SJCRH30 (cell line): ENCODE results near the gene CORO2A. TPM values are rescaled to one million over a fixed set of nuclear protein-coding genes. Genes with fewer than 3 reads are reported as not detected.
A peak's percentile ranks its signal among the peaks of the same experiment; 100 is the strongest.

Source experiments
- DNase-seq, 2 experiments: peaks; one replicate each; pipeline ENCODE4 v3.0.0-alpha.2; 2015 to 2020
- H3K27ac ChIP-seq: fragments of 250-450 bp; sonication (Bioruptor Pico); 2 replicates; pipeline ENCODE4 v1.5.1; 2020; ENCODE audit warnings: mild to moderate bottlenecking, moderate library complexity
- H3K27me3 ChIP-seq: fragments of 250-450 bp; sonication (Bioruptor Pico); 2 replicates; pipeline ENCODE4 v1.5.1; 2020; ENCODE audit warnings: mild to moderate bottlenecking, moderate library complexity
- H3K36me3 ChIP-seq: fragments of 250-450 bp; sonication (Bioruptor Pico); 2 replicates; pipeline ENCODE4 v1.5.1; 2020; ENCODE audit warnings: mild to moderate bottlenecking, moderate library complexity
- H3K4me1 ChIP-seq: fragments of 250-450 bp; sonication (Bioruptor Pico); 2 replicates; pipeline ENCODE4 v1.5.1; 2020; ENCODE audit warnings: mild to moderate bottlenecking, moderate library complexity
- H3K4me3 ChIP-seq: fragments of 250-450 bp; sonication (Bioruptor Pico); 2 replicates; pipeline ENCODE4 v1.5.1; 2020; ENCODE audit warnings: mild to moderate bottlenecking, moderate library complexity
- H3K9me3 ChIP-seq: fragments of 250-450 bp; sonication (Bioruptor Pico); replicated peaks from 2 replicates; pipeline ENCODE4 v1.5.1; 2020; ENCODE audit warnings: mild to moderate bottlenecking, moderate library complexity
- total RNA-seq: library from RNA; depleted of rRNA; stranded (reverse); fragments of >200 nt; shearing (Covaris generic); gene quantifications from 2 replicates; pipeline ENCODE4 v1.2.3, GENCODE V29; 2014

CORO2A gene
- total RNA-seq, 1 experiment from 2014 or later, result 0.55 TPM

GRCh38 chr9:98228392-98229089, 36.1 kb upstream of the CORO2A start:
- Histone ChIP-seq H3K36me3 (no peaks in the 10 kb centered on the region; the same call in 1 of the 2 replicates), H3K9me3 (no peaks in the 10 kb centered on the region), H3K4me3 (no peak overlapping the region), H3K27me3 (no peaks in the 10 kb centered on the region), H3K4me1 (peaks cover 35% of the 10 kb centered on the region), H3K27ac (no peak overlapping the region)
- no peak for DNase-seq

- Histone ChIP-seq H3K4me3 (no peak overlapping the region), H3K4me1 (peaks cover 39% of the 10 kb centered on the region), H3K36me3 (no peaks in the 10 kb centered on the region; the same call in 1 of the 2 replicates), H3K9me3 (no peaks in the 10 kb centered on the region), H3K27me3 (no peaks in the 10 kb centered on the region), H3K27ac (no peak overlapping the region)
- DNase-seq, result no peak
These were observed 35.4 kb upstream of the CORO2A start for GRCh38 chr9:98227883-98228282.

GRCh38 chr9:98226957-98227356, 34.5 kb upstream of the CORO2A start:
- H3K9me3 ChIP-seq, result no peaks in the 10 kb centered on the region
- H3K27ac ChIP-seq, result peak overlapping the region; percentile 47
- DNase-seq, result peak; percentile 83 to 87
- no peaks in the 10 kb centered on the region; the same call in 1 of the 2 replicates for H3K36me3 ChIP-seq
- H3K4me1 ChIP-seq, result peaks cover 43% of the 10 kb centered on the region
- H3K27me3 ChIP-seq, result no peaks in the 10 kb centered on the region
- H3K4me3 ChIP-seq, result no peak overlapping the region

- Histone ChIP-seq H3K4me1 (peaks cover 47% of the 10 kb centered on the region), H3K4me3 (no peak overlapping the region), H3K9me3 (no peaks in the 10 kb centered on the region), H3K36me3 (no peaks in the 10 kb centered on the region; the same call in 1 of the 2 replicates), H3K27ac (peak overlapping the region; percentile 47), H3K27me3 (no peaks in the 10 kb centered on the region)
- no peak for DNase-seq
These were observed 34.1 kb upstream of the CORO2A start for GRCh38 chr9:98226516-98226915.

GRCh38 chr9:98225015-98225442, 32.6 kb upstream of the CORO2A start:
- no peak for DNase-seq
- no peaks in the 10 kb centered on the region for H3K9me3 ChIP-seq
- H3K27ac ChIP-seq, result no peak overlapping the region
- H3K4me1 ChIP-seq, result peaks cover 47% of the 10 kb centered on the region
- H3K27me3 ChIP-seq, result no peaks in the 10 kb centered on the region
- H3K4me3 ChIP-seq, result no peak overlapping the region
- H3K36me3 ChIP-seq, result no peaks in the 10 kb centered on the region; the same call in 1 of the 2 replicates

DNA sequence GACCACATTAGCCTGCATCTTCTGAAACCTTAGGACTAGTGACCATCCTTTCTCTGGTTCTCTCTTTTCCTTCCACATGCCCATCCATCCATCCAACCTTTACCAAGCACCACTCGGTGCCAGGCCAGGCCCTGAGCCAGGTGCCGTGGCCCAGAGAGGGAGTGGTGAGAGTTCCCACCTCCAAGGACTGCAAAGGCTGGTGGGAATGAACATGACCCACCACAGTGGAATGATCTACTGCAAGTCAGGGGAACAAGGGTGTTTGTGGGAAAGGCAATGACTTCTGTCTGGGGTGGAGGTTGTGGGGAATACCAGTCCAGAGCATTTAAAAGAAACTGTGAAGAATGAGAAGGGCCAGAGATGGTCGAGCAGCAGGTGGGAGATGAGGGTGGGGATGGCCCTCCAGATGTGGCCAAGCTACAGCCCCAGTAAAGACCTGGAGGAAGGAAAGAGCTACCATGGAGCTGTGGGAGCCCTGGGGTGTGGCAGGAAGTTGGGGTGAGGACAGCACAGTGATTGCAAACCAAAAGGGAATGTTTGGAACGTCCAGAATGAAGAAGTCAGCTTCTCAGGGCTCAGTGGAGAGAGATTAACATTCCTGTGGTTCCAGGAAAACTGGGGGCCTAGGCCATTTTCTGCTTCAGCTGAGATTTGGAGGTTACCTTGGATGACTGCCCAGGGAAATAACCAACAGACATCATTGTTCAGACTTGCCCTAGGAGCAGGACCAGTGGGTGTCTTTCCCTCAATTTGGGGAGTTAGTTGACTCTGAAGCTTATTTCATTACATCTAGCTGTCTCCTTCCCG, 30.7 kb upstream of the CORO2A start:
- peak; percentile 95 to 97 for DNase-seq
- Histone ChIP-seq H3K4me3 (no peak overlapping the region), H3K27me3 (no peaks in the 10 kb centered on the region), H3K9me3 (no peaks in the 10 kb centered on the region), H3K36me3 (no peaks in the 10 kb centered on the region; the same call in 1 of the 2 replicates), H3K27ac (peak overlapping the region; percentile 87), H3K4me1 (peaks cover 47% of the 10 kb centered on the region)

GRCh38 chr9:98220911-98221310, 28.5 kb upstream of the CORO2A start:
- H3K9me3 ChIP-seq, result no peaks in the 10 kb centered on the region
- no peak for DNase-seq

GRCh38 chr9:98219794-98220370, 27.4 kb upstream of the CORO2A start:
- H3K36me3 ChIP-seq, result no peaks in the 10 kb centered on the region
- no peak for DNase-seq
- no peak overlapping the region for H3K4me3 ChIP-seq
- H3K9me3 ChIP-seq, result no peaks in the 10 kb centered on the region
- H3K27ac ChIP-seq, result no peak overlapping the region
- no peaks in the 10 kb centered on the region for H3K27me3 ChIP-seq
- H3K4me1 ChIP-seq, result peaks cover 21% of the 10 kb centered on the region

More at GRCh38 chr9:98220911-98221310, 28.5 kb upstream of the CORO2A start:
- H3K4me3 ChIP-seq, result no peak overlapping the region
- no peaks in the 10 kb centered on the region for H3K36me3 ChIP-seq
- H3K27me3 ChIP-seq, result no peaks in the 10 kb centered on the region
- H3K4me1 ChIP-seq, result peaks cover 27% of the 10 kb centered on the region
- no peak overlapping the region for H3K27ac ChIP-seq

DNA sequence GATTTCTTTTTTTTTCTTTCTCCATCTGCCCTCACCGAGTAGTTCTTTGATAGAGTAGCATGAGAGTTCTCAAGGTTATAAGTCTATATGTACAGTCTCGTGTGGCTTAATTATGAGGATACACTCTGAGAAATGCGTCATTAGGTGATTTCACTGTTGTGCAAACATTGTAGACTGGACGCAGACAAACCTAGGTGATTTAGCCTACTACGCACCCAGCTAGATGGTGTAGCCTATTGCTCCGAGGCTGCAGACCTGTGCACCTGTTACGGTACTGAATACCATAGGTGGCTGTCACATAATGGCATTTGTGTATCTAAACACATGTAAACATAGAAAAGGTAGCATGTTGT, 26.9 kb upstream of the CORO2A start:
- Histone ChIP-seq H3K27ac (no peak overlapping the region), H3K27me3 (no peaks in the 10 kb centered on the region), H3K4me1 (peaks cover 21% of the 10 kb centered on the region), H3K36me3 (no peaks in the 10 kb centered on the region), H3K9me3 (no peaks in the 10 kb centered on the region), H3K4me3 (no peak overlapping the region)
- no peak for DNase-seq

GRCh38 chr9:98218562-98219363, 26.3 kb upstream of the CORO2A start:
- H3K27ac ChIP-seq, result no peak overlapping the region
- DNase-seq, result no peak
- H3K9me3 ChIP-seq, result no peaks in the 10 kb centered on the region
- H3K36me3 ChIP-seq, result peaks cover under 1% of the 10 kb centered on the region; the same call in 1 of the 2 replicates
- H3K4me3 ChIP-seq, result no peak overlapping the region
- H3K27me3 ChIP-seq, result no peaks in the 10 kb centered on the region
- peaks cover 19% of the 10 kb centered on the region for H3K4me1 ChIP-seq

DNA sequence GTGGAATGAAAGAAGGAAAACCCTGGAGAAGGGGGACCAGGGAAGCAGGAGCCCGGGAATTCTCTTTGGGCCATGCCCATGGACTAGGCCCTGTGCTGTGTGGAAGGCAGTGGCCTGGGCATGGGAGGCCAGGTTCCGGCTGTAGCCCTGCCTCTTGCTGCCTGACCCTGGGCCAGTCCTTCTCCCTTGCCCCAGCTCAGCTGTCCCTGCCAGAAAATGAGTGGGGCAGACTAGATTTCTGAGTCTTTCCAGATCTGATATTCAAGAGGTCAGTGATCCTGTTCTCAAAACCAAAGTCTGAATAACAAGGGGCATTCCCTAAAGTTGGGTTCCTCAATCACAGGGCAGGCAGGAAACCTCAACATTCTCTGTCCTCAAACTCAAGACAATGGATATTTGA, 24.8 kb upstream of the CORO2A start:
- Histone ChIP-seq H3K36me3 (peaks cover 3% of the 10 kb centered on the region; the same call in 1 of the 2 replicates), H3K4me1 (peaks cover 7% of the 10 kb centered on the region), H3K9me3 (no peaks in the 10 kb centered on the region), H3K27ac (no peak overlapping the region), H3K27me3 (no peaks in the 10 kb centered on the region), H3K4me3 (no peak overlapping the region)
- DNase-seq, result no peak

GRCh38 chr9:98216391-98216790, 24.0 kb upstream of the CORO2A start:
- DNase-seq, result no peak
- H3K4me3 ChIP-seq, result no peak overlapping the region
- no peaks in the 10 kb centered on the region for H3K9me3 ChIP-seq
- H3K27me3 ChIP-seq, result no peaks in the 10 kb centered on the region
- no peaks in the 10 kb centered on the region for H3K4me1 ChIP-seq
- no peak overlapping the region for H3K27ac ChIP-seq
- peaks cover 3% of the 10 kb centered on the region; the same call in 1 of the 2 replicates for H3K36me3 ChIP-seq

GRCh38 chr9:98215821-98216220, 23.4 kb upstream of the CORO2A start:
- Histone ChIP-seq H3K36me3 (peaks cover 3% of the 10 kb centered on the region; the same call in 1 of the 2 replicates), H3K27me3 (no peaks in the 10 kb centered on the region), H3K4me3 (no peak overlapping the region), H3K4me1 (no peaks in the 10 kb centered on the region), H3K27ac (no peak overlapping the region), H3K9me3 (no peaks in the 10 kb centered on the region)
- no peak for DNase-seq

DNA sequence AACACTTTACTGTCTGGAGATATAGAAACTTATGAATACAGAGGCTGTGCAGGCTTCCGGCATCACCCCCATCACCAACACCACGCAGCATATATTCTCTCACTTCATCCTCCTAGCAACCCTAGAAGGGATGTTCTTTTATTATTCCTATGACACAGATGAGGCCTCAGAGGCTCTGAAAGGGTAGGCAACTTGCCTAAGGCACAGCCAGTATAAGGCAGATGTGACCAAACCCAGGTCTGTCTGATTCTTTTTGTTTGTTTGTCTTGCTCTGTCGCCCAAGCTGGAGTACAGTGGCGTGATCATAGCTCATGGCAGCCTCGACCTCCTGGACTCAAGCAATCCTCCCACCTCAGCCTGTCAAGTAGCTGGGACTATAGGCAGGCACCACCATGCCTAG, 22.8 kb upstream of the CORO2A start:
- no peak for DNase-seq
- H3K27ac ChIP-seq, result no peak overlapping the region
- H3K4me3 ChIP-seq, result no peak overlapping the region
- H3K9me3 ChIP-seq, result no peaks in the 10 kb centered on the region
- no peaks in the 10 kb centered on the region for H3K27me3 ChIP-seq
- no peaks in the 10 kb centered on the region for H3K4me1 ChIP-seq
- peaks cover 3% of the 10 kb centered on the region; the same call in 1 of the 2 replicates for H3K36me3 ChIP-seq
